Urothelium cell line (cell line): ENCODE measurements around the gene USE1.
A peak's percentile ranks its signal among the peaks of the same experiment; 100 is the strongest.

Source experiments
- DNase-seq: peaks from one replicate; pipeline ENCODE4 v3.0.0; 2011; ENCODE audit warnings: low spot score, mixed read lengths
- FAIRE-seq: peaks from 2 replicates; lab custom pipeline; 2011; peaks lifted over from hg19 to GRCh38; lab: Jason Lieb, UNC

The USE1 gene

GRCh38 chr19:17235300-17235970, 20.3 kb downstream of the USE1 start:
- peak; percentile 74 for FAIRE-seq

GRCh38 chr19:17235971-17236777, 21.0 kb downstream of the USE1 start:
- no peak for FAIRE-seq
- peak; percentile 57 for DNase-seq

More at GRCh38 chr19:17235300-17235970, 20.3 kb downstream of the USE1 start:
- DNase-seq = peak; percentile 59

GRCh38 chr19:17236811-17237543, 21.8 kb downstream of the USE1 start:
- no peak for DNase-seq
- no peak for FAIRE-seq

GRCh38 chr19:17237747-17238706, 22.9 kb downstream of the USE1 start:
- DNase-seq (no peak), FAIRE-seq (no peak)

- no peak for FAIRE-seq
- no peak for DNase-seq
Measured at GRCh38 chr19:17240062-17240752, 25.1 kb downstream of the USE1 start.

GRCh38 chr19:17240826-17241399, 25.8 kb downstream of the USE1 start:
- no peak for DNase-seq
- no peak for FAIRE-seq

- no peak for FAIRE-seq
- DNase-seq = no peak
Measured at GRCh38 chr19:17242431-17243208, 27.5 kb downstream of the USE1 start.

- FAIRE-seq (no peak), DNase-seq (no peak)
Measured at GRCh38 chr19:17243211-17243829, 28.2 kb downstream of the USE1 start.

- FAIRE-seq = no peak
- DNase-seq = no peak
Measured at GRCh38 chr19:17243830-17244617, 28.9 kb downstream of the USE1 start.

GRCh38 chr19:17244618-17245534, 29.7 kb downstream of the USE1 start:
- no peak for FAIRE-seq
- DNase-seq = no peak

- FAIRE-seq (no peak), DNase-seq (no peak)
Measured at GRCh38 chr19:17245535-17245984, 30.4 kb downstream of the USE1 start, which contains the start of gene NR2F6. NR2F6 (minus strand) TSS chr19:17245919; CDS start chr19:17245220, 699 bp downstream.

- FAIRE-seq = no peak
- DNase-seq = no peak
Measured at GRCh38 chr19:17246681-17247425, 31.7 kb downstream of the USE1 start.

GRCh38 chr19:17248011-17248776, 33.0 kb downstream of the USE1 start:
- DNase-seq (no peak), FAIRE-seq (no peak)

- FAIRE-seq = no peak
- DNase-seq = no peak
Measured at GRCh38 chr19:17249887-17250548, 34.9 kb downstream of the USE1 start.
